Transverse colon (tissue), 4 donors: ENCODE results near the gene ANKRD11. TPM values are rescaled to one million over a fixed set of nuclear protein-coding genes. Genes with fewer than 3 reads are reported as not detected.

Experiments
- DNase-seq: peaks from one replicate; pipeline ENCODE4 v3.0.0-alpha.2; 2019
- H3K27ac ChIP-seq, 4 donors: fragments of 200-600 bp; sonication (generic); 2 replicates each; pipeline ENCODE4 v1.5.1; 2016 to 2018; ENCODE audit warnings: inconsistent platforms in 4 of 4
- H3K27me3 ChIP-seq: fragments of 200-600 bp; sonication (generic); 2 replicates; pipeline ENCODE4 v1.5.1; 2017; ENCODE audit warnings: inconsistent platforms
- H3K36me3 ChIP-seq, 4 donors: fragments of 200-600 bp; sonication (generic); 2 replicates each; pipeline ENCODE4 v1.5.1; 2017 to 2019; ENCODE audit warnings: inconsistent platforms in 4 of 4
- H3K4me1 ChIP-seq, 4 donors: fragments of 200-600 bp; sonication (generic); 2 replicates each; pipeline ENCODE4 v1.5.1; 2017 to 2020; ENCODE audit warnings: inconsistent platforms in 4 of 4
- H3K4me3 ChIP-seq, 4 donors: fragments of 200-600 bp; sonication (generic); 1 replicate in 1 of 4; 2 replicates in 3 of 4; pipeline versions ENCODE4 v1.5.1 to v1.6.1; 2017 to 2019; ENCODE audit warnings: inconsistent platforms in 4 of 4
- H3K9me3 ChIP-seq, 2 donors: fragments of 200-600 bp; sonication (generic); 2 replicates each; pipeline ENCODE4 v1.5.1; 2017 to 2019; ENCODE audit warnings: inconsistent platforms in 2 of 2
- EP300 ChIP-seq: sonication (generic); formaldehyde crosslinking; IDR thresholded peaks from one replicate; pipeline ENCODE4 v1.6.1; 2017; ENCODE audit warnings: antibody characterized with exemption, low read depth
- POLR2A ChIP-seq: fragments of 450-650 bp; IDR thresholded peaks from one replicate; pipeline ENCODE4 v1.6.1; 2016; ENCODE audit warnings: antibody characterized with exemption, mild to moderate bottlenecking, moderate library complexity
- POLR2AphosphoS5 ChIP-seq, 3 donors: sonication (generic); formaldehyde crosslinking; IDR thresholded peaks; one replicate each; pipeline ENCODE4 v1.6.1; 2016; ENCODE audit warnings: antibody characterized with exemption in 3 of 3
- WGBS, 2 donors: methylation state at CpG; one replicate each; pipeline ENCODE4 v1.1.5; 2018; ENCODE audit warnings: low coverage in 1 of 2; 5-methylcytosine and 5-hydroxymethylcytosine counted together
- in situ Hi-C, 4 donors: fragments of 200-750 bp; cut with MboI; loops; one replicate each; pipeline versions ENCODE4 v1.15.0 to v1.15.1; 2017; ENCODE audit warnings: low sequenced_read_pairs in 3 of 4, low pct_ligation_motif_present in 1 of 4, low pct_unique_long_range_greater_than_20kb in 1 of 4
- intact Hi-C: fragments of 100-400 bp; cut with DNase I; formaldehyde crosslinking; loops from one replicate; pipeline ENCODE4 v1.15.1; 2023; ENCODE audit warnings: low total_unique reads
- total RNA-seq, 4 donors: library from RNA; depleted of rRNA; stranded (reverse); fragments of >200 nt; gene quantifications; one replicate each; pipeline ENCODE4 v1.1.0, GENCODE V29; 2016
- TF ChIP-seq, protein P1 (sequence below), 5 experiments: fragments of 200-600 bp in 3 of 5; fragments of 450-650 bp in 2 of 5; sonication (generic) in 3 of 5; IDR thresholded peaks; 1 replicate in 2 of 5; 2 replicates in 3 of 5; pipeline ENCODE4 v1.5.1; 2016 to 2017; ENCODE audit warnings: antibody characterized with exemption in 5 of 5, inconsistent platforms in 3 of 5, mild to moderate bottlenecking in 2 of 5, moderate library complexity in 1 of 5

The ANKRD11 gene
- total RNA-seq, 4 donors from 2014 or later: 109 to 281 (median 142) TPM

DNA sequence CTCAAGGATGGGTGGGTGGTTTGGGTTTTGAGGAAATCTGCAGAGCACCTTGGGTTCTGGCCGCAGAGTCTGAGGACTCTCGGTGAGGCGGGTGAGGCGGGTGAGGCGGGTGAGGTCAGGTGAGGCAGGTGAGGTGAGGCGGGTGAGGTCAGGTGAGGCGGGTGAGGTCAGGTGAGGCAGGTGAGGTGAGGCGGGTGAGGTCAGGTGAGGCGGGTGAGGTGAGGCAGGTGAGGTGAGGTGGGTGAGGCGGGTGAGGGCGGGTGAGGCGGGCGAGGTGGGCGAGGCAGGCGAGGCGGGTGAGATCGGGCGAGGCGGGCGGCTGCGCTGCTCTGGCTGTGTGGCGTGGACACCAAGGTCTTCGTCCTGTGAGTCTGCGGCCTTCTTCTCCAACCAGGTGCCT lies 46.0 kb upstream of the ANKRD11 start:
- H3K4me1 ChIP-seq: peaks cover 0 to 25% (median 8%) of the 10 kb centered on the region in 4 donors
- 77 to 100% methylated on average over 2 to 22 of the region's 24 CpGs for WGBS, 2 donors
- H3K36me3 ChIP-seq: peaks cover 0 to 26% (median 10%) of the 10 kb centered on the region in 4 donors
- H3K4me3 ChIP-seq: no peak overlapping the region
- TF ChIP-seq EP300 (no peak), POLR2AphosphoS5 (IDR thresholded peaks at IDR 0.05) (no peak), POLR2A (no peak)
- TF ChIP-seq, protein P1, sequence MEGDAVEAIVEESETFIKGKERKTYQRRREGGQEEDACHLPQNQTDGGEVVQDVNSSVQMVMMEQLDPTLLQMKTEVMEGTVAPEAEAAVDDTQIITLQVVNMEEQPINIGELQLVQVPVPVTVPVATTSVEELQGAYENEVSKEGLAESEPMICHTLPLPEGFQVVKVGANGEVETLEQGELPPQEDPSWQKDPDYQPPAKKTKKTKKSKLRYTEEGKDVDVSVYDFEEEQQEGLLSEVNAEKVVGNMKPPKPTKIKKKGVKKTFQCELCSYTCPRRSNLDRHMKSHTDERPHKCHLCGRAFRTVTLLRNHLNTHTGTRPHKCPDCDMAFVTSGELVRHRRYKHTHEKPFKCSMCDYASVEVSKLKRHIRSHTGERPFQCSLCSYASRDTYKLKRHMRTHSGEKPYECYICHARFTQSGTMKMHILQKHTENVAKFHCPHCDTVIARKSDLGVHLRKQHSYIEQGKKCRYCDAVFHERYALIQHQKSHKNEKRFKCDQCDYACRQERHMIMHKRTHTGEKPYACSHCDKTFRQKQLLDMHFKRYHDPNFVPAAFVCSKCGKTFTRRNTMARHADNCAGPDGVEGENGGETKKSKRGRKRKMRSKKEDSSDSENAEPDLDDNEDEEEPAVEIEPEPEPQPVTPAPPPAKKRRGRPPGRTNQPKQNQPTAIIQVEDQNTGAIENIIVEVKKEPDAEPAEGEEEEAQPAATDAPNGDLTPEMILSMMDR (IDR thresholded peaks at IDR 0.05): no peak
- no peaks in the 10 kb centered on the region for H3K9me3 ChIP-seq
- peak; percentile 72 for DNase-seq
- intact Hi-C loops (no loop called here), in situ Hi-C loops (no loop called here)
- peak overlapping the region in 2 of 4 donors; percentile 35 to 55 for H3K27ac ChIP-seq
- H3K27me3 ChIP-seq: no peaks in the 10 kb centered on the region

DNA sequence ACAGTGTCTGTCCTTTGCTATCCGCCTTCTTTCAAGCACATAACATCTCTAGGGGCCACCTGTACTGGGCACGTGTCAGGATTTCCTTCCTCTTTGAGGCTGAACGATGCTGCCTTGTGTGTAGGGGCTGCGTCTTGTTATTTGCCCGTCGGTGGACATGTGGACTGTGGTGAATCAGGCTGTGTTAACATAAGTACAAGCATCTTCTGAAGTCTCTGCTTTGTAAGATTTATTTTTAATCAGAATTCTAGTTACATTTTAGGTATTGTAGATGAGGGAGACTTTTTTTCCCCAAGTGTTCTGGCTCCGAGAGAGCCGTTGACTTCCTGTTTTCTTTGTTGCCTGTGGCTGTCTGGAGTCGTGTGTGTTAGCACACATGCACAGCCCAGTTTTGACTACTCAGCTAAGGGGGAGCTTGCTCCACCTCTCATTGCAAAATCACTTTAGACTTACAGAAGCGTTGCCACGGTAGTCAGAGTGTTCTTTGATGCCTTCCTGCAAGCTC lies 43.9 kb upstream of the ANKRD11 start:
- Histone ChIP-seq H3K4me3 (no peak overlapping the region), H3K4me1 (peaks cover 0 to 25% (median 8%) of the 10 kb centered on the region in 4 donors), H3K9me3 (no peaks in the 10 kb centered on the region), H3K36me3 (peaks cover 0 to 27% (median 15%) of the 10 kb centered on the region in 4 donors), H3K27ac (peak overlapping the region; percentile 10 to 50 (median 19)), H3K27me3 (no peaks in the 10 kb centered on the region)
- intact Hi-C loops: no loop called here
- WGBS, 2 donors: 56 to 63% methylated on average over 5 to 11 of the region's 11 CpGs
- in situ Hi-C loops: no loop called here
- peak; percentile 22 for DNase-seq
- TF ChIP-seq EP300 (no peak), POLR2A (no peak)
- TF ChIP-seq, protein P1 (IDR thresholded peaks at IDR 0.05): no peak

DNA sequence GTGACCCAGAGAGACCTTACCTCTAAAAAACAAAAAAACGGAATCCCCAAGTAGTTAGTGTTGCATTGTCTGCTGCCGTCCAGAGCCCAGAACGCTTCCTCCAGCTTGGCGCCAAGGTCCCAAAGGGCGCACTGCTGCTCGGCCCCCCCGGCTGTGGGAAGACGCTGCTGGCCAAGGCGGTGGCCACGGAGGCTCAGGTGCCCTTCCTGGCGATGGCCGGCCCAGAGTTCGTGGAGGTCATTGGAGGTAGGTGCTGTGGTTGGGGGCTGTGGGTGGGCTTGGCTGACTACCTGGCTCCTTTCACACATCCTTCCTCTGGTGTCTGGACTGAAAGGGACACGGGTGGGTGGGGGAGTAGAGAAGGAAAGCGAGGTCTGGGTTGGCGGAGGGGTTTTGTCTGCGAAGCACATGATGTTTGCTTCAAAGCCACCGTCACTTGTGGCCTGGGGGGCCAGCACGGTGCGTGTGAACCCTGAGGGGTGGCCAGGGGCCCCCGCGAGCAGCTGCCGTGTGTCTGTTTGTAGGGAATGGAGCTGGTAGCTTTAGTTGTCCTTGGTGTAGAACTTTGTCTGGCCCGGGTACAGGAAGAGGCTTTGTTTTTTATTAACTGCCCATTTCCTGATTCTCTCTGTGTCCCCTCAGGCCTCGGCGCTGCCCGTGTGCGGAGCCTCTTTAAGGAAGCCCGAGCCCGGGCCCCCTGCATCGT lies 41.6 kb upstream of the ANKRD11 start:
- Histone ChIP-seq H3K27me3 (no peaks in the 10 kb centered on the region), H3K4me1 (peaks cover 0 to 24% (median 7%) of the 10 kb centered on the region in 4 donors), H3K9me3 (no peaks in the 10 kb centered on the region), H3K4me3 (no peak overlapping the region), H3K27ac (no peak overlapping the region), H3K36me3 (peaks cover 0 to 32% (median 8%) of the 10 kb centered on the region in 4 donors)
- 94% methylated on average over 31 of the region's 31 CpGs; no CpG with 5 or more reads in 1 of the 2 donors for WGBS, 2 donors
- in situ Hi-C loops: no loop called here
- intact Hi-C loops: no loop called here
- DNase-seq: no peak
- TF ChIP-seq POLR2AphosphoS5 (IDR thresholded peaks at IDR 0.05) (no peak), POLR2A (no peak), EP300 (no peak)
- TF ChIP-seq, protein P1 (IDR thresholded peaks at IDR 0.05): no peak

DNA sequence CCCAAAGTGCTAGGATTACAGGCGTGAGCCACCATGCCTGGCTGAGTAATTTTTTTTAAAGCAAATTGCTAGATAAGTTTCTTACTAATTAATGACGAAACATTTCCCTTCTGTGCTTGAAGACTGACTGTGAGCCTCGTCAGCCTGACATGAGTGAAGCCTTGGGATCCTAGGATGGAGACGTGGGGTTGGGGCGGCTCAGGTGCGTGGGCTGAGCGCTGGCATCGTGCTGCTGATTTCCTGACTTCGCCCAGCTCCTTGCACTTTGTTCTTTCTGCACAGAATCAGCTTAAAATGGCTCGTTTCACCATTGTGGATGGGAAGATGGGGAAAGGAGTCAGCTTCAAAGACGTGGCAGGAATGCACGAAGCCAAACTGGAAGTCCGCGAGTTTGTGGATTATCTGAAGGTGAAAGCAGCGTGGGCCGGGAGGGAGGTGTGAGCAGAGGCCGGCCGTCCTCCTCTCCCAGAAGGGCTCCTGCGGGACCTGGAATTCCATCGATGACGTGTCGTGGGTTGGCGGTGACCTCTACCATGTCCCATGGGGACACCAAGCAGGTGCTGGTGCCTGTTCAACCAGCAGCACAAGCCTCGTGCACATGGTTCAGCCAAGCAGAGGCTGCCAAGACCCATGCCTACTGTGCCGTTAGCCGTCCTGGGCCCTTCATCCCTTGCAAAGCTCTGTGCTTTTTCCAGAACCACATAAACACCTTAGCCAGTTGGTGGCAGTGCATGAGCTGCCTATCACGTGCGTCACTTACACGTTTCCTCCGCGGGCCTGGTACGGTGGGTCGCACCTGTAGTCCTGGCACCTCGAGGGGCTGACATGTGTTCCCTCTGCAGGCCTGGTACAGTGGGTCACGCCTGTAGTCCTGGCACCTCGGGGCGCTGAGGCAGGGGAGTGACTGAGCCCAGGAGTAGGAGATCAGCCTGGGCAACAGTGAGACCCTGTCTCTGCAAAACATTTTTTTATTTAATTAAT lies 40.3 kb upstream of the ANKRD11 start:
- Histone ChIP-seq H3K4me3 (no peak overlapping the region), H3K27ac (no peak overlapping the region), H3K36me3 (peaks cover 0 to 44% (median 15%) of the 10 kb centered on the region in 4 donors), H3K4me1 (peaks cover 0 to 19% (median 5%) of the 10 kb centered on the region in 4 donors), H3K9me3 (no peaks in the 10 kb centered on the region), H3K27me3 (no peaks in the 10 kb centered on the region)
- in situ Hi-C loops (no loop called here), intact Hi-C loops (no loop called here)
- WGBS, 2 donors: 94 to 100% methylated on average over 1 to 37 of the region's 37 CpGs
- TF ChIP-seq EP300 (no peak), POLR2A (no peak), POLR2AphosphoS5 (IDR thresholded peaks at IDR 0.05) (no peak)
- TF ChIP-seq, protein P1 (IDR thresholded peaks at IDR 0.05): no peak
- no peak for DNase-seq
